GM20000 (cell line): ENCODE measurements around the gene CDH6.

Experiments
- DNase-seq: peaks from one replicate; pipeline ENCODE4 v3.0.0; 2012; ENCODE audit warnings: low spot score
- TF ChIP-seq, protein P1 (sequence below): IDR thresholded peaks from 2 replicates; pipeline ENCODE4 v1.5.1; 2012; ENCODE audit warnings: mild to moderate bottlenecking, control low read depth; ENCODE audit errors: extremely low read depth, missing control alignments

CDH6 gene

DNA sequence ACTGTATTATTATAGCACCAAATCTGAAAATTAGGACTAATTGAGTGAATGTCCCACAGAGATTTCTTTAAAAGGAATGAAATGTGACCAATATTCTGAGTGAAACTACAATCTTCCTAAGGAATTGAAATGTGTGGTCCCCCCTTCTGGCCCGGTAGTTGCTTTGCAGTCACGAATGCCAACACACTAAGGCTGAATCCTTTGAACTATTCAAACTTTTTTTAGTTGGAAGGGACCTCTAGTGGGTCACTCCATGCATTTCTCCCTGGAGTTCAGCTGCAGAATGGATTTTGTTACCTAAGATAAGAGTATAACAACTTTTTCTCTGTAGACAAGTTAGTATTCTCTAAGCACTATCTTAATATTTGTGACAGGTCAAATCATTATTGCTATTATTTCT, 2.8 kb downstream of the CDH6 start:
- TF ChIP-seq, protein P1, sequence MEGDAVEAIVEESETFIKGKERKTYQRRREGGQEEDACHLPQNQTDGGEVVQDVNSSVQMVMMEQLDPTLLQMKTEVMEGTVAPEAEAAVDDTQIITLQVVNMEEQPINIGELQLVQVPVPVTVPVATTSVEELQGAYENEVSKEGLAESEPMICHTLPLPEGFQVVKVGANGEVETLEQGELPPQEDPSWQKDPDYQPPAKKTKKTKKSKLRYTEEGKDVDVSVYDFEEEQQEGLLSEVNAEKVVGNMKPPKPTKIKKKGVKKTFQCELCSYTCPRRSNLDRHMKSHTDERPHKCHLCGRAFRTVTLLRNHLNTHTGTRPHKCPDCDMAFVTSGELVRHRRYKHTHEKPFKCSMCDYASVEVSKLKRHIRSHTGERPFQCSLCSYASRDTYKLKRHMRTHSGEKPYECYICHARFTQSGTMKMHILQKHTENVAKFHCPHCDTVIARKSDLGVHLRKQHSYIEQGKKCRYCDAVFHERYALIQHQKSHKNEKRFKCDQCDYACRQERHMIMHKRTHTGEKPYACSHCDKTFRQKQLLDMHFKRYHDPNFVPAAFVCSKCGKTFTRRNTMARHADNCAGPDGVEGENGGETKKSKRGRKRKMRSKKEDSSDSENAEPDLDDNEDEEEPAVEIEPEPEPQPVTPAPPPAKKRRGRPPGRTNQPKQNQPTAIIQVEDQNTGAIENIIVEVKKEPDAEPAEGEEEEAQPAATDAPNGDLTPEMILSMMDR = no peak
- no peak for DNase-seq

DNA sequence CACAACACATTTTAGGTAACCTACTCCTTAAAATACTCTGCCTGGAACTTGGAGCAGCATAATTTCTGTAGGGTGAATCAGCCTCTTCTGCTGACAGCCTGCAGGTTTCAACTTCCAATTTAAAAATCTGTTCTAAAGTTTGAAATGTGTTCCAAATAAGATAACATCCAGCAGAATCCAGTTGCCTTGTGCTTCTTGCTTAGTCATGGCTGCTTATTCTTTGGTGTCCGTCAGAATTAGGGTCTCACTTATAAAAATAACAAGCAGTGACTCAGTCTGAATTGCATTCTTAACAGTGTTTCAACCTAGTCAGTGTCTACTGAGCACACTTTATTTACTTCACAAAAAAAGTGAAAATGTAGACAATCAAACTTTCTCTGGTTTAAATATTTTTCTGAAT, 3.7 kb downstream of the CDH6 start:
- TF ChIP-seq, protein P1 = no peak
- no peak for DNase-seq

DNA sequence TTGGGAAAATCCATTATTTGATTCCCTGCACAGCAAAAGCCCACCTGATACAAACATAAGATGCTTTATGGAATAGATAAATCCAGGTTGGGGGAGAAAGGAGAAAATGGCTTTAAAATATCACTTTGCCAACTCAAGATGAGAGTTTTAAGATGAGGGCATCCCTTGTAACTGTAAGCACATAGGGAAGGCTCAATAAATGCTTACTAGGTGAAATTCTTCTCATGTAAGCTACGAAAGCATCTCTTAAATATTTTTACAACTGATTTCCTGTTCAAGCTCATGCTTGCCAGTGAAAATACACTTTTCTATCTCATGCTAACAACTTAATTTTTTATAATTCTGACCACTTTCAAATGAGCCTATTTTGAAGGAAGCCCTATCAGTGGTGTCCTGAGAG, 11.5 kb downstream of the CDH6 start:
- TF ChIP-seq, protein P1 = no peak
- no peak for DNase-seq

DNA sequence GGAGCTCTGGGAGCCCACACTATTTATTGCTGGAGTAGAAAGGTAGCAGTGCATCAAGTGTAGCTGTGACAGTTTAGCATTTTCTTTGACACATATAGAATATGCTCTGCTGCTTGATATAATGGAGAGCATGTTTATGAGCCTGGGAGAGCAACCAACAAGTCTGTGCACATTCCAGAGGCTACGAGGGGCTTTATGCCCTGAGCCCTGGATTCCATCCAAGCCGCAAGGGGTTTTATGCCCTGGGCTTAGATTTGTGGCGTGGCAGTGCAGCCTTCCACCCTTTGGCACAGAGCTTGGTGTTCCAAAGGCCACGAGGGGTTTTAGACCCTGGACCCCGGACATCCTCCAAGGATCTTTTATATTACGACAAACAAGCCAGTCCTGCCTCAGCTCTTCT, 14.6 kb downstream of the CDH6 start:
- no peak for DNase-seq
- TF ChIP-seq, protein P1 = no peak

DNA sequence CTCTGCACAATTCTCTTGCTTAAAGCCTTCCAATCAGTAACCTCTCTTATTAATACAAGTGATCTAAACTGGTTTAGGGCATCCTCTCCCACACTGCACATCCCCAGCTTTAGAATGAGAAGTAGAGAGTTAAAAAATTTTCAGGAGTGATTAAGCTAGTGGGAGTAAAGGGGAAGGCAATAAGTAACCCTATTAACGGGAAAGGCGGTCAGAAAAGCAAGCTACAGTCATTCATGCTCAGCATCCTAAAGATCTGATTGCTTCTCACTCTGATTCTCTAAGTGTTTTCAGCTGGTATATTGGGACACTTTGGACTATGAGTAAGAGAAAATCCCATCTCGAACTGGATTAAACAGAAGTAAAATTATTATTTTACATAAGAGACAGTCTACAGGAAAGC, 15.8 kb downstream of the CDH6 start:
- DNase-seq = no peak
- TF ChIP-seq, protein P1 = no peak

DNA sequence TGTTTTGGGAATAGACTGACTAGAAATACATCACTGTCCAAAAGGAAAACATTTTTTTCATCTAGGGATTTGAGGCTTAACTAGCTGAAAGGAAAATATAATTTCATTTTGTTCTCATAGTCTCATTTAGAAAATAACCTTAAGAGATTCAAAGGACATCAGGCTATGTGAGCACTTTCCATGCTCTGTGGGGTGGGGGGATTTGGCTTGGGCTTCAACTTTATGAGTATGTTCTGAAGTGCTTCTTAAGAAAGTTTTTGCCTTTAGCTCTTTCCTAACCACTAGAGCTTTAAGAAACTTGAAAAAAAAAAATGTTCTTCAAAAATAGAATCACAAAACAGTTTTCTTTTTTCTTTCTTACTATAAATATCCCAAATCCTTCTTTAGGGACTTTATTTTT, 17.6 kb downstream of the CDH6 start:
- DNase-seq = no peak

DNA sequence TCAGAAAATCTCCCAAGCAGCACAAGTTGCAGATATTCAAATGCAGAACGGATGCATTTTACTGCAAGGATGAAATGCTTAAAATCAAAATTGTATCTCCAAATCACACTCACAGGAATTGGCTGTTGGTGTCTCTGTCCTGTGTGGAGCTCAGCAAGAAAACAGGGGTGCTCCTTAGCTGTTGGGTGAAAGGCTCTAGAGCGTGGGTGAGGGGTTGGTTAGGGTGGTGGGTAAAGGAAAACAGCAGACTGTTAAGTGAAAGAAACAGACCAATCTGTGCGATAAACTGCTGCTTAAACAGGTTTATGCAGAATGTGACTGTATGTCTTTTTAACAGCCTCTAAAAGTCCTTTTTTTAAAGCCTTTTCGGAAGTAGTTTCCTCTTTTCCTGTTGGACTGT, 19.8 kb downstream of the CDH6 start:
- TF ChIP-seq, protein P1 = no peak
- DNase-seq = no peak

More for the DNA sequence above, 17.6 kb downstream of the CDH6 start:
- TF ChIP-seq, protein P1 = no peak

DNA sequence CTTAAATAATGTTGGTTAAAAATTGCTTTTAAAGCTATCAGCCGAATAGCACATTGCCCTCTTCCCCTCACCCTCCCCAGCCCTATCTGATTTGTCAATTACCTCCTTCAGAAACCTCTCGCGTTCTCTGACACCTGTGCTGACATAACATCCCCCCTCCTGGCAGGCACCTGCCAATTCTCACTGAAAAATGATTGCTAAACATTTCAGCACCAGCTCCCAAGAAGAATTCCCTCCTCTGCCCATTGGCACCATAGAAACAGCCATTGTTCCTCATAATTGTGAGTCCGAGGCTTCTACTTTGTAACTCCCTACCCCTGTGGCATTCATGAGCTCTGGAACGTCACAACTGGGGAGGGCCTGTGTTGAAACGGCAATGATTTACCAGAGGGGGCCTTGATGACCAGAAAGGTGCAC, 20.2 kb downstream of the CDH6 start:
- TF ChIP-seq, protein P1 = no peak
- no peak for DNase-seq
